Right ventricle myocardium inferior (tissue), 1 donor: ENCODE measurements around the gene DNAJC28. TPM values are rescaled to one million over a fixed set of nuclear protein-coding genes. Genes with fewer than 3 reads are reported as not detected.
A peak's percentile ranks its signal among the peaks of the same experiment; 100 is the strongest.
"Not testable (repeated sequence)": the region's sequence is repeated elsewhere in the genome, so short reads cannot be mapped to it uniquely, and the experiment has no call there.

Experiments
- ATAC-seq: fragments of 200-7000 bp; cut with Tn5 transposase; one replicate; pipeline ENCODE4 v1.9.1; 2020; ENCODE audit warnings: mild to moderate bottlenecking, moderate library complexity
- DNase-seq: peaks from one replicate; pipeline ENCODE4 v3.0.0; 2021; ENCODE audit errors: missing footprints
- intact Hi-C: fragments of 100-400 bp; cut with DNase I; formaldehyde crosslinking; loops from one replicate; pipeline ENCODE4 v1.11.0; 2022
- total RNA-seq: library from RNA; stranded (reverse); fragmentation: NEBNext Ultra II Directional; extraction: Animal tissue kit (Norgen Biotek cat#: 25700); gene quantifications from one replicate; pipeline ENCODE4 v1.2.1, GENCODE V29; 2021
- donor health status: DM: no; HTN: yes; CAD: no; lungs with severe emphysema.

Gene DNAJC28
- total RNA-seq, 1 donor from 2014 or later: 7.6 TPM

GRCh38 chr21:33449616-33450015 lies 41.9 kb downstream of the DNAJC28 start:
- DNase-seq (no peak), ATAC-seq (no peak)
- intact Hi-C loops: no loop called here

- DNase-seq, intact Hi-C loops, ATAC-seq: not testable (repeated sequence)
Measured at GRCh38 chr21:33446620-33447019, 44.9 kb downstream of the DNAJC28 start.

GRCh38 chr21:33444499-33444898 lies 47.0 kb downstream of the DNAJC28 start:
- no peak for ATAC-seq
- no peak for DNase-seq
- intact Hi-C loops: no loop called here

GRCh38 chr21:33443194-33443593 lies 48.3 kb downstream of the DNAJC28 start:
- no peak for DNase-seq
- intact Hi-C loops: no loop called here
- ATAC-seq: peak; percentile 37

GRCh38 chr21:33441489-33442477 lies 49.7 kb downstream of the DNAJC28 start:
- intact Hi-C loops: no loop called here
- ATAC-seq: peak; percentile 67

More at GRCh38 chr21:33441489-33442477, 49.7 kb downstream of the DNAJC28 start:
- no peak for DNase-seq

Other genes starting within 250 kb of the DNAJC28 start
- gene IL10RB, start 225.3 kb downstream of the DNAJC28 start, total RNA-seq: 8.9 TPM
- 31.6 TPM for gene IFNAR1, start 166.7 kb downstream of the DNAJC28 start, total RNA-seq
- gene IFNGR2, start 88.3 kb downstream of the DNAJC28 start, total RNA-seq: 36.4 TPM
- gene TMEM50B, start 11.7 kb downstream of the DNAJC28 start, total RNA-seq: 35.1 TPM
- gene GART, start 50.4 kb upstream of the DNAJC28 start, total RNA-seq: 42.7 TPM
- 136 TPM for gene SON, start 51.3 kb upstream of the DNAJC28 start, total RNA-seq
- gene DONSON, start 97.0 kb upstream of the DNAJC28 start, total RNA-seq: 6.6 TPM
- gene CRYZL1, start 150.0 kb upstream of the DNAJC28 start, total RNA-seq: 23.2 TPM
- 42.5 TPM for gene ITSN1, start 150.8 kb upstream of the DNAJC28 start, total RNA-seq